Right lobe of liver (tissue), 6 donors: ENCODE data around the gene RAB8B. TPM values are rescaled to one million over a fixed set of nuclear protein-coding genes. Genes with fewer than 3 reads are reported as not detected.
"Not testable (repeated sequence)": the region's sequence is repeated elsewhere in the genome, so short reads cannot be mapped to it uniquely, and the experiment has no call there.

Experiments
- ATAC-seq, 4 donors: fragments of 200-7000 bp; cut with Tn5 transposase; one replicate each; pipeline ENCODE4 v1.9.1; 2020; ENCODE audit warnings: mild to moderate bottlenecking in 4 of 4, moderate library complexity in 4 of 4
- DNase-seq, 3 donors: peaks; one replicate each; pipeline ENCODE4 v3.0.0-alpha.2; 2020
- H3K27ac ChIP-seq, 3 donors: fragments of 200-600 bp; one replicate each; pipeline ENCODE4 v1.8.0; 2022
- H3K27me3 ChIP-seq, 2 donors: fragments of 200-600 bp; one replicate each; pipeline ENCODE4 v1.8.0; 2022
- H3K36me3 ChIP-seq, 4 donors: fragments of 200-600 bp; sonication (generic) in 1 of 4; one replicate each; pipeline versions ENCODE4 v1.5.1 to v1.8.0; 2017 to 2022; ENCODE audit warnings: control low read depth in 1 of 4
- H3K4me1 ChIP-seq, 4 donors: fragments of 200-600 bp; sonication (generic) in 1 of 4; one replicate each; pipeline versions ENCODE4 v1.5.1 to v1.8.0; 2017 to 2022; ENCODE audit warnings: control low read depth in 1 of 4
- H3K4me3 ChIP-seq, 3 donors: fragments of 200-600 bp; one replicate each; pipeline ENCODE4 v1.8.0; 2022
- H3K9me3 ChIP-seq, 4 donors: fragments of 200-600 bp; sonication (generic) in 1 of 4; one replicate each; pipeline versions ENCODE4 v1.5.1 to v1.8.0; 2017 to 2022; ENCODE audit warnings: control low read depth in 1 of 4
- CTCF ChIP-seq, 4 donors: fragments of 200-600 bp in 3 of 4; fragments of 450-650 bp in 1 of 4; IDR thresholded peaks; one replicate each; pipeline versions ENCODE4 v1.5.1 to v1.8.0; 2016 to 2022; ENCODE audit warnings: antibody characterized with exemption in 4 of 4, mild to moderate bottlenecking in 2 of 4
- POLR2A ChIP-seq: fragments of 450-650 bp; IDR thresholded peaks from one replicate; pipeline ENCODE4 v1.6.1; 2017; ENCODE audit warnings: antibody characterized with exemption, mild to moderate bottlenecking
- WGBS: methylation state at CpG from one replicate; pipeline ENCODE4 v1.1.6; 2018; ENCODE audit warnings: low coverage, low lambda C conversion rate; ENCODE audit not compliant: insufficient coverage; ENCODE audit errors: missing lambda C conversion rate; 5-methylcytosine and 5-hydroxymethylcytosine counted together
- intact Hi-C, 2 donors: fragments of 100-400 bp; cut with DNase I; formaldehyde crosslinking; loops; one replicate each; pipeline versions ENCODE4 v1.11.2 to v1.14.1; 2022
- total RNA-seq, 6 experiments: library from RNA; depleted of rRNA in 2 of 6; stranded (reverse); fragments of >200 nt in 2 of 6; fragmentation: NEBNext Ultra II Directional in 3 of 6; extraction: Animal tissue kit (Norgen Biotek cat#: 25700) in 3 of 6; gene quantifications; one replicate each; pipeline versions ENCODE4 v1.1.0 to v1.2.4, GENCODE V29; 2016 to 2023
- donor health status: DM: no; HTN: yes; CAD: no.
- donor health status: DM: no; HTN: no; CAD: no.
- donor health status: DM: no; HTN: no; CAD: no.
- donor health status: DM: no; HTN: yes; CAD: no.
- donor health status: DM: no; HTN: yes; CAD: no.

RAB8B gene
- total RNA-seq, 6 experiments from 2014 or later = 5.8 to 50.7 (median 14.3) TPM

GRCh38 chr15:63203451-63204090, 14.2 kb downstream of the RAB8B start:
- ATAC-seq (no peak), DNase-seq (no peak)
- Histone ChIP-seq H3K27ac (no peak overlapping the region), H3K4me1 (peaks cover 0 to 31% (median 8%) of the 10 kb centered on the region in 4 donors), H3K9me3 (no peaks in the 10 kb centered on the region), H3K36me3 (no peaks in the 10 kb centered on the region), H3K27me3 (no peaks in the 10 kb centered on the region), H3K4me3 (no peak overlapping the region)
- intact Hi-C loops = no loop called here
- 73% methylated on average over 8 of the region's 9 CpGs for WGBS
- no peak for TF ChIP-seq POLR2A
- no peak for TF ChIP-seq CTCF (IDR thresholded peaks at IDR 0.05)

- TF ChIP-seq CTCF (IDR thresholded peaks at IDR 0.05) (no peak), POLR2A (no peak)
- Histone ChIP-seq H3K27ac (no peak overlapping the region), H3K9me3 (no peaks in the 10 kb centered on the region), H3K27me3 (no peaks in the 10 kb centered on the region), H3K36me3 (no peaks in the 10 kb centered on the region), H3K4me1 (peaks cover 0 to 9% (median 0%) of the 10 kb centered on the region in 4 donors), H3K4me3 (no peak overlapping the region)
- 89% methylated on average over 2 of the region's 2 CpGs for WGBS
- no peak for ATAC-seq
- no peak for DNase-seq
- intact Hi-C loops = no loop called here
Observed at GRCh38 chr15:63206079-63206478, 16.7 kb downstream of the RAB8B start.

- H3K4me3 ChIP-seq, H3K36me3 ChIP-seq, H3K9me3 ChIP-seq, ATAC-seq, H3K27me3 ChIP-seq, H3K27ac ChIP-seq, DNase-seq, intact Hi-C loops, H3K4me1 ChIP-seq: not testable (repeated sequence)
- WGBS = 97% methylated on average over 9 of the region's 12 CpGs
Observed at GRCh38 chr15:63208824-63209223, 19.4 kb downstream of the RAB8B start.

GRCh38 chr15:63210151-63211091, 21.0 kb downstream of the RAB8B start:
- ATAC-seq (peak in 1 of 4 donors; percentile 24), DNase-seq (no peak)
- Histone ChIP-seq H3K27ac (peak overlapping the region in 1 of 3 donors; percentile 84), H3K36me3 (no peaks in the 10 kb centered on the region), H3K27me3 (no peaks in the 10 kb centered on the region), H3K9me3 (no peaks in the 10 kb centered on the region), H3K4me3 (no peak overlapping the region), H3K4me1 (peaks cover 0 to 9% (median 5%) of the 10 kb centered on the region in 4 donors)
- 73% methylated on average over 5 of the region's 5 CpGs for WGBS
- intact Hi-C loops = no loop called here
- TF ChIP-seq POLR2A (no peak), CTCF (IDR thresholded peaks at IDR 0.05) (no peak)

- TF ChIP-seq CTCF (IDR thresholded peaks at IDR 0.05) = no peak
- no peak for TF ChIP-seq POLR2A
- ATAC-seq (no peak), DNase-seq (no peak)
- Histone ChIP-seq H3K9me3 (no peaks in the 10 kb centered on the region), H3K4me1 (peaks cover 0 to 9% (median 5%) of the 10 kb centered on the region in 4 donors), H3K27ac (peak overlapping the region in 1 of 3 donors; percentile 84), H3K36me3 (no peaks in the 10 kb centered on the region), H3K4me3 (no peak overlapping the region), H3K27me3 (no peaks in the 10 kb centered on the region)
- intact Hi-C loops = no loop called here
- WGBS = 62% methylated on average over 3 of the region's 3 CpGs
Observed at GRCh38 chr15:63211092-63211490, 21.7 kb downstream of the RAB8B start.
